Measurements from ENCODE around the gene ANK3. TPM values are rescaled to one million over a fixed set of nuclear protein-coding genes. Genes with fewer than 3 reads are reported as not detected.

ANK3 gene
- total RNA-seq, 1 experiment from 2014 or later, result 69.6 TPM

GRCh38 chr10:60413306-60414012, 23.8 kb upstream of the ANK3 start:
- POLR2A ChIA-PET, result no interaction called here
- H3K27me3 Mint-ChIP-seq (ENCODE audit: low read depth), result peaks cover 23% of the 10 kb centered on the region
- CTCF ChIA-PET, result no interaction called here
- H3K27ac Mint-ChIP-seq, result no peak overlapping the region
- ATAC-seq (no peak), DNase-seq (ENCODE audit: low spot score) (no peak)
- H3K9me3 Mint-ChIP-seq, result no peaks in the 10 kb centered on the region
- peaks cover 14% of the 10 kb centered on the region for H3K4me1 Mint-ChIP-seq
- no peaks in the 10 kb centered on the region for H3K36me3 Mint-ChIP-seq
- no peak for TF ChIP-seq ATF1 (CRISPR knock-in tag; IDR thresholded peaks at IDR 0.05)
- no peak for TF ChIP-seq ATF2 (CRISPR knock-in tag; IDR thresholded peaks at IDR 0.05; ENCODE audit: borderline replicate concordance, low read depth)
- no peak for TF ChIP-seq ZNF138 (CRISPR knock-in tag; conservative IDR thresholded peaks at IDR 0.05)
- TF ChIP-seq, protein P1, sequence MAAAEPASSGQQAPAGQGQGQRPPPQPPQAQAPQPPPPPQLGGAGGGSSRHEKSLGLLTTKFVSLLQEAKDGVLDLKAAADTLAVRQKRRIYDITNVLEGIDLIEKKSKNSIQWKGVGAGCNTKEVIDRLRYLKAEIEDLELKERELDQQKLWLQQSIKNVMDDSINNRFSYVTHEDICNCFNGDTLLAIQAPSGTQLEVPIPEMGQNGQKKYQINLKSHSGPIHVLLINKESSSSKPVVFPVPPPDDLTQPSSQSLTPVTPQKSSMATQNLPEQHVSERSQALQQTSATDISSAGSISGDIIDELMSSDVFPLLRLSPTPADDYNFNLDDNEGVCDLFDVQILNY (CRISPR knock-in tag; IDR thresholded peaks at IDR 0.05), result no peak
- TF ChIP-seq, protein P2, sequence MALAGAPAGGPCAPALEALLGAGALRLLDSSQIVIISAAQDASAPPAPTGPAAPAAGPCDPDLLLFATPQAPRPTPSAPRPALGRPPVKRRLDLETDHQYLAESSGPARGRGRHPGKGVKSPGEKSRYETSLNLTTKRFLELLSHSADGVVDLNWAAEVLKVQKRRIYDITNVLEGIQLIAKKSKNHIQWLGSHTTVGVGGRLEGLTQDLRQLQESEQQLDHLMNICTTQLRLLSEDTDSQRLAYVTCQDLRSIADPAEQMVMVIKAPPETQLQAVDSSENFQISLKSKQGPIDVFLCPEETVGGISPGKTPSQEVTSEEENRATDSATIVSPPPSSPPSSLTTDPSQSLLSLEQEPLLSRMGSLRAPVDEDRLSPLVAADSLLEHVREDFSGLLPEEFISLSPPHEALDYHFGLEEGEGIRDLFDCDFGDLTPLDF (CRISPR knock-in tag; IDR thresholded peaks at IDR 0.05), result no peak
- H3K4me3 Mint-ChIP-seq, result no peak overlapping the region

GRCh38 chr10:60410970-60411369, 21.3 kb upstream of the ANK3 start:
- DNase-seq (ENCODE audit: low spot score), result no peak
- ChIA-PET POLR2A (no interaction called here), CTCF (no interaction called here)
- TF ChIP-seq ZNF121 (CRISPR knock-in tag; IDR thresholded peaks at IDR 0.05) (no peak), GTF2I (CRISPR knock-in tag; conservative IDR thresholded peaks at IDR 0.05) (no peak), IRF1 (CRISPR knock-in tag; IDR thresholded peaks at IDR 0.05) (no peak), PRRX2 (CRISPR knock-in tag; IDR thresholded peaks at IDR 0.05) (no peak), EMX1 (CRISPR knock-in tag; IDR thresholded peaks at IDR 0.05) (no peak), CBFB (CRISPR knock-in tag; IDR thresholded peaks at IDR 0.05; ENCODE audit: low read depth) (no peak), SMAD4 (CRISPR knock-in tag; IDR thresholded peaks at IDR 0.05) (no peak), FOXP4 (CRISPR knock-in tag; IDR thresholded peaks at IDR 0.05) (no peak), IRF2 (CRISPR knock-in tag; IDR thresholded peaks at IDR 0.05; ENCODE audit: borderline replicate concordance, low read depth) (no peak), PRDM15 (CRISPR knock-in tag; IDR thresholded peaks at IDR 0.05) (no peak)
- TF ChIP-seq, protein P1 (CRISPR knock-in tag; IDR thresholded peaks at IDR 0.05), result no peak
- Mint-ChIP-seq H3K9me3 (no peaks in the 10 kb centered on the region), H3K4me3 (no peak overlapping the region), H3K4me1 (peaks cover 14% of the 10 kb centered on the region), H3K27me3 (ENCODE audit: low read depth) (peaks cover 1% of the 10 kb centered on the region; the same call in 1 of the 2 replicates), H3K27ac (no peak overlapping the region), H3K36me3 (no peaks in the 10 kb centered on the region)
- ATAC-seq, result no peak

Measured in WTC11 (cell line).